ENCODE measurements around the gene MBOAT2.

MBOAT2 gene

GRCh38 chr2:8831516-8831915 lies 172.0 kb downstream of the MBOAT2 start:
- no peak for DNase-seq (ENCODE audit: low read depth in 2 of 2, low spot score in 1 of 2)

- no peak for DNase-seq (ENCODE audit: low read depth in 2 of 2, low spot score in 1 of 2)
These were observed 175.8 kb downstream of the MBOAT2 start for GRCh38 chr2:8827729-8828128.

- DNase-seq (ENCODE audit: low read depth in 2 of 2, low spot score in 1 of 2) = no peak
These were observed 181.3 kb downstream of the MBOAT2 start for GRCh38 chr2:8822218-8822617.

- DNase-seq (ENCODE audit: low read depth in 2 of 2, low spot score in 1 of 2) = no peak
These were observed 181.9 kb downstream of the MBOAT2 start for GRCh38 chr2:8821276-8822217.

- no peak for DNase-seq (ENCODE audit: low read depth in 2 of 2, low spot score in 1 of 2)
These were observed 183.5 kb downstream of the MBOAT2 start for GRCh38 chr2:8819948-8820347.

GRCh38 chr2:8819194-8819593 lies 184.3 kb downstream of the MBOAT2 start:
- DNase-seq (ENCODE audit: low read depth in 2 of 2, low spot score in 1 of 2) = no peak

- DNase-seq (ENCODE audit: low read depth in 2 of 2, low spot score in 1 of 2) = no peak
These were observed 186.3 kb downstream of the MBOAT2 start for GRCh38 chr2:8817221-8817620.

GRCh38 chr2:8806885-8807704 lies 196.4 kb downstream of the MBOAT2 start:
- DNase-seq (ENCODE audit: low read depth in 2 of 2, low spot score in 1 of 2) = no peak

GRCh38 chr2:8805278-8806210 lies 197.9 kb downstream of the MBOAT2 start:
- DNase-seq (ENCODE audit: low read depth in 2 of 2, low spot score in 1 of 2) = no peak

GRCh38 chr2:8803658-8804379 lies 199.7 kb downstream of the MBOAT2 start:
- no peak for DNase-seq (ENCODE audit: low read depth in 2 of 2, low spot score in 1 of 2)

GRCh38 chr2:8802741-8803140 lies 200.7 kb downstream of the MBOAT2 start:
- DNase-seq (ENCODE audit: low read depth in 2 of 2, low spot score in 1 of 2) = no peak

All from stimulated activated CD8-positive, alpha-beta memory T cell treated with anti-CD3 and anti-CD28 coated beads, Interleukin-4, amount 100 ng/mL, for 1 hour (primary cell).